GM21786 (cell line): ENCODE data around the gene UBE2O.

ENCODE experiments used
- ATAC-seq: cut with Tn5 transposase; IDR thresholded peaks from one replicate; pipeline ENCODE4 v1.9.1; 2021; ENCODE audit not compliant: unreplicated experiment

Gene UBE2O

GRCh38 chr17:76442341-76443338, 10.3 kb downstream of the UBE2O start:
- no peak for ATAC-seq

- no peak for ATAC-seq
These were observed 11.1 kb downstream of the UBE2O start for GRCh38 chr17:76441686-76442340.

DNA sequence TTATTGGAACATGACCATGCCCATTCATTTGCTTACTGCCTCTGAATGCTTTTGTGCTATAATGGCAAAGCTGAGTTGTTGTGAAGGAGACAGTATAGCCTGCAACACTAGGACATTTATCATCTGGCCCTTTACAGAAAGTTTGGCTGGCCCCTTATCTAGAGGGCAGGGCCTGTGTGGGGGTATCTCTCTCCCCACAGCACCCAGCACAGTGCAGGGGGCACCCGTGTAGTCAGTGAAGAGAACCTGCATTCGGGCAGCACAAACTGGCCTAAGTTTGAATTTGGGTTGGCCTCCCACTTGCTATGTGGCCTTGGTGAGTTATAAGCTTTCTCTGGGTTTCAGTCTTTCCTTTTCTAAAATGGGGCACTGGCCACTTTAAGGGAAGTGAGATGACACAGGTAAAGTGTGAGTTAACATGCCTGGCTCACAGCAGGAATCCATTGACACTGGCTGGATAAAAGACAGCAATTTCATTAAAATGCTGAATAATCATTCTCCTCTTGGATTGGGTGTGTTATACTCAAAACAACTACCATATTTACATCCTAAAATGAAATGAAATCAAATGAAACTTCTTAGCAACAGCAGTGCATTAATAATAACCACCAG, 12.1 kb downstream of the UBE2O start:
- no peak for ATAC-seq

DNA sequence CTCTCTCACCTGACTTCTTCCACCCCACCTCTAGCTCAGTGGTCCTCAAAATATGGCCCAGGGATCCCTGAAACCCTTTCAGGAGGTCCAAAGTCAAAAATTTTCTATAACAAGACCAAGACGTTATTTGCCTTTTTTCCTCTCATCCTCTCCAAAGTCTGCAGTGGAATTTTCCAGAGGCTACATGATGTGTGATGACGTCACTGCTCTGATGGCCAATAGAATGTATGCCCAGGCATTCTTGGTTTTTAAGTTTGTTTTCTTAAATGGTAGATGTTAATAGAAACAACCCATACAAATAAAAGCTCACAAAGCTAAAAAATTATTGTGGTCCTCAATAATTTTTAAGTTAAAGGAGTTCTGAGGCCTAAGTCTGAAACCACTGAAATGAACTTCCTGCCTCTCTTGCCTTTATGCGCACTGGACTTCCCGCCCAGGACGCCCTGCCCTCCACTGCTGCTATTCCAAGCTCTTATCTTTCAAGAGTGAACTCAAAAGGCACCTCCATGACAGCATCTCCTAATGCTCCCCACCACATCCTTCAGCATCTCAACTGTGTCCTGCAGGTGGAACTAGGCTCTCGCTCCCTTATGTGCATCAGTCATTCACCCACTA, 13.5 kb downstream of the UBE2O start:
- ATAC-seq: no peak

DNA sequence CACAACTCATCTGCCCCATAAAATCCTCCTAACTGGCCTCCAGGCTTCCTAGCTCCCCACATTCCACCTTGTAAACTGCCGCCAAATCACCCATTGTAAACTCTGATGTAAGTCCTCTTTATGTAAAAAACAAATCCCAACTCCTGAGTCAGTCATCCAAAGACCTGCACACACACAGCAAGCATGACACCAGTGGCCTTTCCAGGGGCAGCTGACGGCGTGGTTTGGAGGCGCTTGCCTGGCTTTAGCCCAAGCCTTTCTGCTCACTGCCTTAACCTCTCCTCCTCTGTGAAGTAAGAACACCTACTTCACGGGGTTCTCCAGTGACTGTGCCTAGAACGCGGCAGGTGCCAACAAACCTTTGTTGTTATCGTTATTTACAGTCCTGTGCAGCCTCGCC, 14.0 kb downstream of the UBE2O start:
- ATAC-seq: no peak

GRCh38 chr17:76437467-76438402, 15.2 kb downstream of the UBE2O start:
- ATAC-seq: no peak

GRCh38 chr17:76435751-76436150, 17.2 kb downstream of the UBE2O start:
- no peak for ATAC-seq

DNA sequence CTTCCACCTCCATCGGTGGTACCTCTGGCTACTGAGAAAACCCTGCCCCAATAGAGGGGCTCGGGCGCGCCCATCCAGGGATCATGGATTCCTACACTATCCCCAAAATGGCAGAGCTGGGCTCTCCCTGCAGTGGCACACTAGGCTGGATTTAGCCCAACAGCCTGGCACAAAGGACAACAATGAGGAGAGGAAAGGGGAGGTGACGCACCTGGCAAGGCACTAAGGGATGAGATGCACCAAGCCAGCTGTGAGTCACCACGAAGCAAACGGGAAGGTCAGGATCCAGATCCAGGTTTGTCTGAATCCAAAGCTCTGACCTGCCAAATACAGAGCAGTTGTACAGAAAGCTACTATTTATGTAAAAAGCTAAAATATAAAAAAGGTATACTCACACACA, 18.1 kb downstream of the UBE2O start:
- no peak for ATAC-seq

GRCh38 chr17:76433693-76434092, 19.3 kb downstream of the UBE2O start:
- no peak for ATAC-seq

DNA sequence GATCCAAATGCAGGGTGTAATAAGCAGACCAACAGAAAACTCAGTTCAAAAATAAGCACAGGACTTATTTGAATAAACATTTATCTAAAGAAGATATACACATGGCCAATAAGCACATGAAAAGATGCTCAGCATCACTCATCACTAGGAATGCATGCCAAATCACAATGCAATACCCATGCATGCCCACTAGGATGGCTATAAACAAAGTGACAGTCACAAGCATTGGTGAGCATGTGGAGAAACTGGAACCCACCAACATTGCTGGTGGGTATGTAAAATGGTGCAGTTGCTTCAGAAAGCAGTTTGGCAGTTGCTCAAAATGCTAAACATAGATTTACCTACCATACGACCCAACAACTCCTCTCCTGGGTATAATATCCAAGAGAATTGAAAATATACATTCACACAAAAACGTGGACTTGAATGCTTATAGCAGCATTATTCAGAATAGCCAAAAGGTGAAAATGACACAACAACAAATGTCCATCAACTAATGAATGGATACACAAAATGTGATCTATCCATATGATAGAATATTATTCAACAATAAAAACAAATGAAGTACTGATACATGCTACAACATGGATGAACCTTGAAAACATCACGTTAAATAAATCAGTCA, 20.1 kb downstream of the UBE2O start:
- no peak for ATAC-seq

DNA sequence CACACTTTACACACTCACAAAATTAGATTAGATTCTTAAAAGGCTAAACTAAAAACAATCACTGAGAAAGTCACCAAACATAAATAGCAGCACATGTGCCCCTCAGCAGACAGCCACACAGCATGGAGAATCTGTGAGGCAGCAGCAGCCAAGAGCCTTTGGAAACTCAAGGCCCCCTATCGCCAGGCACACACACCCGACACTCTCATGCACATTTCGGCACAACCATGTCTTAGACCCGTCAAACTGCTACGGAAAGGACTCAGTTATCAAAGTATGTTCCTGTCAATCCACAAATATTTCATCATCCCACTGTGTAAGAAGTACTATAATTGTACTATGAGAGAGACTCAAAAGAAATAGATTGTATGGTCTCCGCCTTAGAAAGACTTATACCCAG, 20.9 kb downstream of the UBE2O start:
- no peak for ATAC-seq

DNA sequence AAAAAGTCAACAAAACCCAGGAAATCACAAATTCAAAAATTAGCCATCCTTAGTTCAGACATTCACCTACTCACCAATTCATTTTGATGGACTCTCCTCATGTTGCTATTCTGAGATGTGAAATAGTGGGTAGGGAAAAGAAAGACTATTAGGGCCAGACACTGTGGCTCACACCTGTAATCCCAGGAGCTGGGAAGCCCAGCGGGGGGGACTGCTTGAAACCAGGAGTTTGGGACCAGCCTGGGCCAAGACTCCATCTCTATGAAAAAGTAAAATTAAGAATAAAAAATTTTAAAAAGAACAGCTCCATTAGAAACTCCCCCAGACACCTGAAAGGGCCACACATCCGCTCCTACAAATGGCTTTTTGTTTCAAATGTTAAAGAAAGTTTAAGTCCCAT, 21.4 kb downstream of the UBE2O start:
- no peak for ATAC-seq

DNA sequence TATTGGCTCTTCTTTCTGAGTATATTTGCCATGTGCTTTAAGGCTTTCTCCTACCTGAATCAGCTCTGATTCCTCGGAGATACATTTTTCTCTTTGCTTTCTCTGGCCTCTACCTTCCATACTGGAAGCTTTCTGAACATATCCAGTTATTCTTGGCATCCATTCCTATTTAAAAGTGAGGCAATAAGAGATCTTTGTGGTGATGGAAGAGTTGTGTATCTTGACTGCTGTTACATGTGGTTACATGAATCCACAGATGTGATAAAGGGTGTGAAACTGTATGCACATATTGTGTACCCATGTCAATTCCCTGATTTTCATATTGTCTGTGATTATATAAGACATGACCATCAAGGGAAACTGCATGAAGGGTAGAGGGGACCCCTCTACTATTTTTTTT, 24.4 kb downstream of the UBE2O start:
- ATAC-seq: no peak

DNA sequence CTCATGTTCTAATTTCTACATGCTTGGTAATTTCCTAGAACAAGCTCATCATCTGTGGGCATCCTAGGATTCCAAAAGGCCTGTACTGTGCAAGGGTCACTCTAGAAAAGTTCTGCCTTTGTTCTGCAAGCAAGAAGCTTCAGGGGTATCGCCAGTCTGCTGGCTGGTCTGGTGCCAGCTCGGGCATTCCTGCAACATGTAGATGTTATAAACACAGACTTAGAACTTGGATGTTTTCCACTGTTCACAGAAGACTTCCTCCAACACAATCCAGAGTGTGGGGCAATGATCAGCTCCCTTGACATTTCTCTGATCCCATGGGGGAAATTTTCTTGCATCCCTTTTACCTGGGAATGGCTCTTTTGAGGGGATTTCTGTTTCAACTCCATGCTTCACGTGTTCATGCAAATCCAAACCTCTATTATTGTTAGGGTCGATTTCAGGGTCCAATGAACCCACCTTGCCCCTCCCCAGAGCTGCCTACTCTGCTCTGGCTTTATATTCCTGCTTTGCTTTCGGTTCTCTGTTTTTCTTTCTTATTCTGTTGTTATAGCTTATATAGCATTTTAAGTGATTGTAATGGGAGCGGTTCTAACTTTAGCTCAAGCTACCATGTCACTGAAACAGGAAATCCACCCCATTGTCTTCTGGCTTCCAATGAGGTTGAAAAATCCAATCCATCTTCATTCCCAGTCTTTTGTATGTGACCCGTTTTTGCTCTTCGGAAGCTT, 25.3 kb downstream of the UBE2O start:
- no peak for ATAC-seq

GRCh38 chr17:76426853-76427252, 26.1 kb downstream of the UBE2O start:
- ATAC-seq: no peak

- no peak for ATAC-seq
These were observed 30.1 kb downstream of the UBE2O start for GRCh38 chr17:76422860-76423259.

GRCh38 chr17:76422406-76422805, 30.5 kb downstream of the UBE2O start:
- ATAC-seq: no peak

GRCh38 chr17:76421044-76421407, 31.9 kb downstream of the UBE2O start:
- ATAC-seq: no peak

DNA sequence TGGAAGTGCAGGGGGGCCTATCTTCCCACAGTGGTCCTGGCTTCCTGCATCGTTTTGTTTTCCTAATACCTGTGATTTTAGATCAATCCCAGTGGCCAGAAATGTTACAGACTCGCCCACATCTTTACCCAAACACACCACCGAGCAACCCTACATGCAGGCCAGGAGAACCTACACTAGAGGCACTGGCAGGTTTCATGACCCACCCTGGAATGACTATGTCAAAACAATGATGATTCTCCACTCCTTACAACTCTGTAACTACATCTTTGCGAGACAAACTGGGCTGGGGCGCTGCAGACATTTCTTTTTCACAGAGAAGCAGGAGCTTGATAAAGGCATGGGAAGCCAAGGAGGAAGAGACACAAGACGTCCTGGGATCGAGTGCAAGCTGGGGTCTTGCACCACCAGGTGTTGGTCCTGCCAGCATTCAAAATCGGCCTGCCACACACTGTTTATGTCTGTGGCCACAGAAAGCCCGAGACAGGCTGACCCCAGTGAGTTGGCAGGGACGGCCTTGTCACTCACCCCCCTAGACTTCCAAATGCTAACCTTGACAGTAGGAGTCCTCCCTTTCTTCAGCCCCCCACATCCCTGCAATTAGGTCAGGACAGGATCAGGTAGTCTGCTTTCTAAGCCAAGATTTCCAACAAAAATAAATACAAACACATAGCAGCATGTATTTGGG, 32.5 kb downstream of the UBE2O start:
- no peak for ATAC-seq
